OCI-LY1 (cell line): ENCODE measurements around the gene ZNF766.

Experiments used
- CTCF ChIP-seq: fragments of 200-600 bp; sonication (generic), shearing (Covaris generic); IDR thresholded peaks from 2 replicates; pipeline ENCODE4 v1.5.1; 2017; ENCODE audit warnings: mild to moderate bottlenecking, antibody characterized with exemption, low read length, moderate library complexity, mixed read lengths
- EZH2 ChIP-seq: fragments of 200-600 bp; sonication (generic), shearing (Covaris generic); IDR thresholded peaks from 2 replicates; pipeline ENCODE4 v1.8.0; 2017; ENCODE audit warnings: borderline replicate concordance, mixed run types, mild to moderate bottlenecking, antibody characterized with exemption, low read length, moderate library complexity, mixed read lengths

GRCh38 chr19:52229524-52229923, 39.9 kb upstream of the ZNF766 start:
- TF ChIP-seq CTCF (no peak), EZH2 (no peak)
